Thoracic aorta (tissue), 2 donors: ENCODE data around the gene CSH2. TPM values are rescaled to one million over a fixed set of nuclear protein-coding genes. Genes with fewer than 3 reads are reported as not detected.
"Not testable (repeated sequence)": the region's sequence is repeated elsewhere in the genome, so short reads cannot be mapped to it uniquely, and the experiment has no call there.

Source experiments
- ATAC-seq: fragments of 150-250 bp; one replicate; pipeline ENCODE4 v1.8.0; 2017; ENCODE audit warnings: low read depth; ENCODE audit not compliant: insufficient number of reproducible peaks, low FRiP score
- DNase-seq: peaks from one replicate; pipeline ENCODE4 v3.0.0-alpha.2; 2020; ENCODE audit warnings: low spot score
- H3K27ac ChIP-seq, 2 donors: fragments of 200-600 bp; sonication (generic); 1 replicate in 1 of 2; 2 replicates in 1 of 2; pipeline ENCODE4 v1.5.1; 2016; ENCODE audit warnings: mild to moderate bottlenecking in 2 of 2, moderate library complexity in 2 of 2
- H3K27me3 ChIP-seq: fragments of 200-600 bp; sonication (generic); replicated peaks from 2 replicates; pipeline ENCODE4 v1.6.0; 2016; ENCODE audit warnings: mild to moderate bottlenecking; ENCODE audit not compliant: insufficient read depth
- H3K36me3 ChIP-seq: fragments of 200-600 bp; sonication (generic); one replicate; pipeline ENCODE4 v1.5.1; 2016
- H3K4me1 ChIP-seq, 2 donors: fragments of 200-600 bp; sonication (generic); 1 replicate in 1 of 2; 2 replicates in 1 of 2; pipeline versions ENCODE4 v1.5.1 to v1.6.0; 2016; ENCODE audit warnings: low read depth in 2 of 2, mild to moderate bottlenecking in 1 of 2; ENCODE audit not compliant: control insufficient read depth in 1 of 2
- H3K4me3 ChIP-seq: fragments of 200-600 bp; sonication (generic); 2 replicates; pipeline ENCODE4 v1.5.1; 2016; ENCODE audit warnings: mild to moderate bottlenecking
- H3K9me3 ChIP-seq: fragments of 200-600 bp; sonication (generic); 2 replicates; pipeline ENCODE4 v1.5.1; 2016
- CTCF ChIP-seq: fragments of 200-600 bp; sonication (generic); IDR thresholded peaks from one replicate; pipeline ENCODE4 v1.5.1; 2019; ENCODE audit warnings: antibody characterized with exemption
- total RNA-seq, 2 donors: library from RNA; depleted of rRNA; stranded (reverse); fragments of >200 nt; gene quantifications; one replicate each; pipeline versions ENCODE4 v1.1.0 to v1.2.3, GENCODE V29; 2016

The CSH2 gene
- total RNA-seq, 2 donors from 2014 or later = not detected

- no peaks in the 10 kb centered on the region for H3K4me1 ChIP-seq
- H3K4me3 ChIP-seq = no peak overlapping the region
- TF ChIP-seq CTCF = no peak
- no peaks in the 10 kb centered on the region for H3K9me3 ChIP-seq
- ATAC-seq = no peak
- H3K27me3 ChIP-seq = no peaks in the 10 kb centered on the region
- no peak for DNase-seq
- no peak overlapping the region for H3K27ac ChIP-seq
- no peaks in the 10 kb centered on the region for H3K36me3 ChIP-seq
Observed at GRCh38 chr17:63916566-63917185, 43.2 kb upstream of the CSH2 start.

- not testable (repeated sequence) for DNase-seq, H3K4me1 ChIP-seq, H3K4me3 ChIP-seq, H3K36me3 ChIP-seq, H3K27me3 ChIP-seq, ATAC-seq, H3K9me3 ChIP-seq, H3K27ac ChIP-seq
Observed at GRCh38 chr17:63915753-63916152, 42.3 kb upstream of the CSH2 start.

GRCh38 chr17:63914471-63914870, 41.0 kb upstream of the CSH2 start:
- ATAC-seq (no peak), DNase-seq (no peak)
- no peaks in the 10 kb centered on the region for H3K4me1 ChIP-seq
- no peak overlapping the region for H3K4me3 ChIP-seq
- H3K27ac ChIP-seq = no peak overlapping the region
- TF ChIP-seq CTCF = no peak
- H3K9me3 ChIP-seq = no peaks in the 10 kb centered on the region
- no peaks in the 10 kb centered on the region for H3K27me3 ChIP-seq
- H3K36me3 ChIP-seq = no peaks in the 10 kb centered on the region

GRCh38 chr17:63911657-63912100, 38.2 kb upstream of the CSH2 start:
- ATAC-seq = no peak
- Histone ChIP-seq H3K9me3 (no peaks in the 10 kb centered on the region), H3K4me1 (no peaks in the 10 kb centered on the region), H3K27me3 (no peaks in the 10 kb centered on the region), H3K36me3 (no peaks in the 10 kb centered on the region), H3K27ac (no peak overlapping the region), H3K4me3 (no peak overlapping the region)
- DNase-seq = no peak
- peak; percentile 92 for TF ChIP-seq CTCF

GRCh38 chr17:63911041-63911635, 37.7 kb upstream of the CSH2 start, which contains the start of gene CSHL1:
Gene CSHL1, minus strand, starts transcription at chr17:63911258. Its CDS starts 62 bp downstream, at chr17:63911196.
- DNase-seq (no peak), ATAC-seq (no peak)
- Histone ChIP-seq H3K36me3 (no peaks in the 10 kb centered on the region), H3K4me3 (no peak within 1 kb of the TSS), H3K27me3 (no peaks in the 10 kb centered on the region), H3K27ac (no peak within 1 kb of the TSS), H3K4me1 (no peaks in the 10 kb centered on the region), H3K9me3 (no peaks in the 10 kb centered on the region)
- no peak for TF ChIP-seq CTCF
